ENCODE data around the gene FBXL3.

DNA sequence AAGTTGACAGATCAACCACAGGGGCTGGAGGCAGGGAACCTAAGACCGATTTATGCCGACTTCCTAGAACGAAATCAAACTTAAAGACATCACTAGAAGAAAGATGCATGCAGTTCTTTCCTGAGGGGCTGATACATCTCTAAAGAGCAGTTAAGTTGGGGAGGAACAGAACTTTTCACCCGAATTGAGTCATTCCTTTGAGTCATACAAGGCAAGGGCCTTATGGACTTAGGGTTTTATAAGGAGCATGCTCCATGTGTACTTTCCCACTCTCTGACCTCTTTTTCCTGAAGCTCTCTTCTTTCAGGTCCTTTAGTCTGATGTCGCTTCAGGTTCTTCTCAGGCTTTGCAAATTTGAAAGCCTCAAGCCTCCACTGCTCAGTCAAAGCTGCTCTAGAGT lies 7.9 kb upstream of the FBXL3 start:
- no peak for TF ChIP-seq POLR2AphosphoS5 (IDR thresholded peaks at IDR 0.05; ENCODE audit: insufficient read depth in 1 of 2, low read depth in 1 of 2)
- TF ChIP-seq CTCF (IDR thresholded peaks at IDR 0.05): no peak
- no peak for TF ChIP-seq POLR2A (IDR thresholded peaks at IDR 0.05)
